Measurements from ENCODE around the gene EFNB3. TPM values are rescaled to one million over a fixed set of nuclear protein-coding genes. Genes with fewer than 3 reads are reported as not detected.

Gene EFNB3
- total RNA-seq, 1 experiment from 2014 or later, result 10.0 TPM

DNA sequence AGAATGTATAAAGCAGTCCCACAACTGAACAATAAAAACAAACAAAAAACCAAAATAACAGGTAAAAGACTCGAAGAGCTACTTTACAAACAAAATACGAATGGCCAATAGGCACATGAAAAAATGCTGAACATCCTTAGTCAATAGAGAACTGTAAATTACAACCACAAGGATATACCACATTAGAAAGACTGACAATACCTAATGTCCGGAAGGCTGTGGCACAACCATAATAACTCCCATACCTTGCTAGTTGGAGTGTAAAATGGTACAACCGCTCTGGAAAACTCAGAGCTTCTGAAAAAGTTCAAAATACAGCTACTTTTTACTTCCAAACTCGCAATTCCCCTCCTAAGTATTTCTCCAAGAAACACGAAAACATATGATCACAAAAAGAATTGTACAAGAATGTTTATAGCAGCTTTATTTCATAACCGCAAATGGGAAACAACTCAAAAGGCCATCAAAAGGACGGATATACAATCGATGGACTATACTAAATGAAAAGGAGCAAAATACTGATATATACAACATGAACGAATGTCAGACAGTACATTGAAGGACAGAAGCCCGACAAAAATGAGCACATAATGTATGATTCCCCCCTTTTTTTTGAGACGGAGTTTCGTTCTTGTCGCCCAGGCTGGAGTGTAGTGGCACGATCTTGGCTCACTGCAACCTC is 20.0 kb upstream of the EFNB3 start:
- Histone ChIP-seq H3K36me3 (ENCODE audit: insufficient read depth, low read length, poor library complexity, severe bottlenecking) (no peaks in the 10 kb centered on the region), H3K4me3 (ENCODE audit: low read depth, low read length, poor library complexity, severe bottlenecking) (peak overlapping the region; percentile 91), H3K27ac (ENCODE audit: low read depth, low read length, poor library complexity, severe bottlenecking) (peak overlapping the region; percentile 99), H3K4me1 (ENCODE audit: insufficient read depth, low read length, poor library complexity, severe bottlenecking) (peaks cover 20% of the 10 kb centered on the region), H3K27me3 (replicated peaks; ENCODE audit: insufficient read depth, low read depth, low read length, poor library complexity) (no peaks in the 10 kb centered on the region), H3K9me3 (ENCODE audit: low read depth, low read length, poor library complexity, severe bottlenecking) (no peaks in the 10 kb centered on the region)
- intact Hi-C loops (cut with micrococcal nuclease; ENCODE audit: unreplicated experiment), result loop anchor here (5.0 to 10.0 kb wide), 4 partner anchors 58 to 640 kb away; partner anchors contain the start of genes FGF11, MPDU1, SAT2 and SLC16A11
- ChIA-PET POLR2A (ENCODE audit: low non-redundant PET) (no interaction called here), CTCF (no interaction called here)
- BruUV-seq (replicated peaks), result no TSS peak
- TF ChIP-seq, protein P1, sequence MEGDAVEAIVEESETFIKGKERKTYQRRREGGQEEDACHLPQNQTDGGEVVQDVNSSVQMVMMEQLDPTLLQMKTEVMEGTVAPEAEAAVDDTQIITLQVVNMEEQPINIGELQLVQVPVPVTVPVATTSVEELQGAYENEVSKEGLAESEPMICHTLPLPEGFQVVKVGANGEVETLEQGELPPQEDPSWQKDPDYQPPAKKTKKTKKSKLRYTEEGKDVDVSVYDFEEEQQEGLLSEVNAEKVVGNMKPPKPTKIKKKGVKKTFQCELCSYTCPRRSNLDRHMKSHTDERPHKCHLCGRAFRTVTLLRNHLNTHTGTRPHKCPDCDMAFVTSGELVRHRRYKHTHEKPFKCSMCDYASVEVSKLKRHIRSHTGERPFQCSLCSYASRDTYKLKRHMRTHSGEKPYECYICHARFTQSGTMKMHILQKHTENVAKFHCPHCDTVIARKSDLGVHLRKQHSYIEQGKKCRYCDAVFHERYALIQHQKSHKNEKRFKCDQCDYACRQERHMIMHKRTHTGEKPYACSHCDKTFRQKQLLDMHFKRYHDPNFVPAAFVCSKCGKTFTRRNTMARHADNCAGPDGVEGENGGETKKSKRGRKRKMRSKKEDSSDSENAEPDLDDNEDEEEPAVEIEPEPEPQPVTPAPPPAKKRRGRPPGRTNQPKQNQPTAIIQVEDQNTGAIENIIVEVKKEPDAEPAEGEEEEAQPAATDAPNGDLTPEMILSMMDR (conservative IDR thresholded peaks at IDR 0.05; ENCODE audit: low read depth, low read length), result no peak
- TF ChIP-seq EZH2 (IDR thresholded peaks at IDR 0.05; ENCODE audit: borderline replicate concordance, low read depth, low read length, poor library complexity, severe bottlenecking), result no peak
- DNase-seq (ENCODE audit: low spot score), result no peak

DNA sequence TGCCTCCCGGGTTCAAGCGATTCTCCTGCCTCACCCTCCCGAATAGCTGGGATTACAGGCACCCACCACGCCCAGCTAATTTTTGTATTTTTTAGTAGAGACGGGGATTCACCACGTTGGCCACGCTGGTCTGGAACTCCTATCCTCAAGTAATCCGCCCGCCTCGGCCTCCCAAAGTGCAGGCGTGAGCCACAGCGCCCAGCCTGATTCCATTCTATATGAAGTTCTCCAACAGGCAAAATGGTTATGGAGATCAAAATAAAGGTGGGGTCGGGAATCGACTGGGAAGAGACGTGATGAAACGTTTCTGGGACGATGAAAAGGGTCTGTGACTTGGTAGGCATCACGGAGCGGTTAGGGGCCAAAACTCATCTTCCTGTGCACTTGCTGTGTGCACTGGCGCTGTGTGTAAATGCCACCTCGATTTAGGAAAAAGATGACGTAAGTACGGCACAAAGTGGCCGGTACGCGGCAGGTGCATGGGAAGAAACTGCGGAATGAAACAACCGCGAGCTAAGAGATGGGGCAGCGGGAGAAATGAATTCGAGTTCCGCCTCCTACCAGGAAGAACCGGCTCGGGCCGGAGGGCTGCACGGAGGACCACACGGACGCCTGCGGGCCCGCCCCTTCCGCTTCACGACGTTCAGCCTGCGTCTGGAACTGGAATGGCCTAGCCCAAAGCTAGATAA is 19.3 kb upstream of the EFNB3 start:
- ChIA-PET POLR2A (ENCODE audit: low non-redundant PET) (interaction anchor here (0.6 to 0.8 kb wide), 3 partner anchors 245 to 433 kb away, joined by 3 to 4 read pairs (median 4); no protein-coding TSS in a partner anchor), CTCF (interaction anchor here (2.5 kb wide), 1 partner anchor 70 kb away, joined by 18 read pairs; the partner anchor contains the start of gene FXR2)
- no peaks in the 10 kb centered on the region for H3K27me3 ChIP-seq (replicated peaks; ENCODE audit: insufficient read depth, low read depth, low read length, poor library complexity)
- no peaks in the 10 kb centered on the region for H3K36me3 ChIP-seq (ENCODE audit: insufficient read depth, low read length, poor library complexity, severe bottlenecking)
- BruUV-seq (replicated peaks), result no TSS peak
- peaks cover 20% of the 10 kb centered on the region for H3K4me1 ChIP-seq (ENCODE audit: insufficient read depth, low read length, poor library complexity, severe bottlenecking)
- peak overlapping the region; percentile 99 for H3K27ac ChIP-seq (ENCODE audit: low read depth, low read length, poor library complexity, severe bottlenecking)
- no peaks in the 10 kb centered on the region for H3K9me3 ChIP-seq (ENCODE audit: low read depth, low read length, poor library complexity, severe bottlenecking)
- intact Hi-C loops (cut with micrococcal nuclease; ENCODE audit: unreplicated experiment), result loop anchor here (1.0 to 10.0 kb wide), 5 partner anchors 58 to 641 kb away; partner anchors contain the start of genes FGF11, MPDU1, NAA38 and SAT2
- peak; percentile 97 for DNase-seq (ENCODE audit: low spot score)
- peak overlapping the region; percentile 91 for H3K4me3 ChIP-seq (ENCODE audit: low read depth, low read length, poor library complexity, severe bottlenecking)
- TF ChIP-seq, protein P1 (conservative IDR thresholded peaks at IDR 0.05; ENCODE audit: low read depth, low read length), result no peak
- no peak for TF ChIP-seq EZH2 (IDR thresholded peaks at IDR 0.05; ENCODE audit: borderline replicate concordance, low read depth, low read length, poor library complexity, severe bottlenecking)

DNA sequence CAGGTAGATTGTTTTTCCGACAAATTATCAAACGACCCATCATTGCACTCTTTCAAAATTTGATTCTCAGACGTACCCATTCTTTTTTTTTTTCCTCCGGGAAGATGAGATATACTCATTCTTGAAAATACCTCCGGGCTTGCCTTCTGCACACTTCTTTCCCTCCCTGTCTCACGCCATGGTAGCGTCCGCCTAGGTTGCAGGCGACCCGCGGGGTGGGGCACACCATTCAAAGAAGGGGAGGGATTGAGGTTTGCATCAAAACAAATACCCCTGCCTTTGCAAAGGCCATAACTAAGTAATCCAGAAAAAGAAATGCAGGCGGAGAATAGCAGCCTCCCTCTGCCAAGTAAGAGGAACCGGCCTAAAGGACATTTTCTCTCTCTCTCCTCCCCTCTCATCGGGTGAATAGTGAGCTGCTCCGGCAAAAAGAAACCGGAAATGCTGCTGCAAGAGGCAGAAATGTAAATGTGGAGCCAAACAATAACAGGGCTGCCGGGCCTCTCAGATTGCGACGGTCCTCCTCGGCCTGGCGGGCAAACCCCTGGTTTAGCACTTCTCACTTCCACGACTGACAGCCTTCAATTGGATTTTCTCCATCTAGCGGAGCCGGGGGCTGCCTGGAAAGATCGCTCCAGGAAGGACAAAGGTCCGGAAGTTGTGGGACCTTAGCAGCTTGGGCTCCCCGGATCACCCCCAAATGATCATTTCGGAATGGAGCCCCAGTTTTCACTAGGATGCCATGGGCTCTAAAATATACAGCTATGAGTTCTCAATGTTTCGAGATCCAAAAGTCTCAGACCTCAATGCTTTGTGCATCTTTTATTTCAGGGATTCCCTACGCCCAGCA is 18.6 kb upstream of the EFNB3 start:
- TF ChIP-seq, protein P1 (conservative IDR thresholded peaks at IDR 0.05; ENCODE audit: low read depth, low read length), result no peak
- no peak for TF ChIP-seq EZH2 (IDR thresholded peaks at IDR 0.05; ENCODE audit: borderline replicate concordance, low read depth, low read length, poor library complexity, severe bottlenecking)
- ChIA-PET POLR2A (ENCODE audit: low non-redundant PET) (interaction anchor here (0.6 to 1.0 kb wide), 5 partner anchors 19 to 433 kb away, joined by 3 to 4 read pairs (median 3); no protein-coding TSS in a partner anchor), CTCF (interaction anchor here (0.6 to 2.5 kb wide), 5 partner anchors 54 to 336 kb away, joined by 3 to 18 read pairs (median 7); partner anchors contain the start of genes FXR2 and SENP3)
- no peaks in the 10 kb centered on the region for H3K9me3 ChIP-seq (ENCODE audit: low read depth, low read length, poor library complexity, severe bottlenecking)
- intact Hi-C loops (cut with micrococcal nuclease; ENCODE audit: unreplicated experiment), result loop anchor here (1.0 to 10.0 kb wide), 5 partner anchors 59 to 642 kb away; partner anchors contain the start of genes FGF11, MPDU1, NAA38 and SAT2
- H3K4me3 ChIP-seq (ENCODE audit: low read depth, low read length, poor library complexity, severe bottlenecking), result peak overlapping the region; percentile 91
- peak overlapping the region; percentile 99 for H3K27ac ChIP-seq (ENCODE audit: low read depth, low read length, poor library complexity, severe bottlenecking)
- BruUV-seq (replicated peaks), result TSS peak; percentile 66
- DNase-seq (ENCODE audit: low spot score), result peak; percentile 92
- H3K4me1 ChIP-seq (ENCODE audit: insufficient read depth, low read length, poor library complexity, severe bottlenecking), result peaks cover 20% of the 10 kb centered on the region
- no peaks in the 10 kb centered on the region for H3K27me3 ChIP-seq (replicated peaks; ENCODE audit: insufficient read depth, low read depth, low read length, poor library complexity)
- no peaks in the 10 kb centered on the region for H3K36me3 ChIP-seq (ENCODE audit: insufficient read depth, low read length, poor library complexity, severe bottlenecking)

All from A673 (cell line).